ENCODE data around the gene COMT. TPM values are rescaled to one million over a fixed set of nuclear protein-coding genes. Genes with fewer than 3 reads are reported as not detected.

Gene COMT
- total RNA-seq, 6 donors from 2014 or later = 136 to 475 (median 272) TPM

DNA sequence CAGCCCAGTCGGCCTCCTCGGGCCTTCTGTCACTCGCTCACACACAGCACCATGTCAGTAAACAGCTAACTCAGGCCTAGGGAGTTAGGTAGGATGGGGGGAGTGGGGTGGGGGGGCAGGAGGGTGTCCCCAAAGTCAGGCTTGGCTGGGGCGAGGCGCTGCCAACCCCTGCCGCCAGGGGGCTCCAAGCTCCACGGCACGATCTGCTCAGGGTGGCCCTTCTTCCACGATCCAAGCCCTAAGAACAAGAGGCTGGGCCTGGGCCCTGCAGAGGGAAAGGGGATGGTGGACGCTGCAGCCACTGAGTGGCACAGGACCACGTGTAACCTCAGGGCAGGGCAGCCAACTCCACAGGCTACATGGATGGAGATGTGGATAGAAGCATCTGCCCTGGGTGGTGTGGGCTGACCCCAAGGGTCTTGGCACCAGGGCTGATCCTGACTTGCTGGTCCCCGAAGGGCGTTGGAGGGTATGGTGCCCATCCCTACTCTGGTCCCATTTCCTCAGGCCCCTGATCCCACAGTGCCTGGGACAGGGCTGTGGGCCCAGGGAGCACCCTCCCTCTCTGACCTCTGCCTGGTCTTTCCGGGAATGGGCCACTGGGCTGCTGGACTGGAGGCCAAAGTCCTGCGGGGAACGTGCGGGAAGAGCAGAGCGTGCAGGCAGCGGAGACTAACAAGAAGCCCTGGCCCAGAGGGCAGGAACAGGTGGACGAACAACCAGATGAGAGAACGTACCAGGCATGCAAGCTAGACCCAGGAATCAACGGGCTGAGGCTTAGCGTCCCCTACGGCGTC, 29.1 kb downstream of the COMT start:
- ATAC-seq (ENCODE audit: low FRiP score in 2 of 2) (peak; percentile 79 to 81), DNase-seq (peak; percentile 68 to 96)
- H3K27ac ChIP-seq = peak overlapping the region in 2 of 4 donors; percentile 30 to 52
- no peaks in the 10 kb centered on the region for H3K9me3 ChIP-seq
- H3K4me3 ChIP-seq = no peak overlapping the region
- H3K36me3 ChIP-seq = peaks cover 5 to 66% (median 30%) of the 10 kb centered on the region in 4 donors
- TF ChIP-seq, protein P1, sequence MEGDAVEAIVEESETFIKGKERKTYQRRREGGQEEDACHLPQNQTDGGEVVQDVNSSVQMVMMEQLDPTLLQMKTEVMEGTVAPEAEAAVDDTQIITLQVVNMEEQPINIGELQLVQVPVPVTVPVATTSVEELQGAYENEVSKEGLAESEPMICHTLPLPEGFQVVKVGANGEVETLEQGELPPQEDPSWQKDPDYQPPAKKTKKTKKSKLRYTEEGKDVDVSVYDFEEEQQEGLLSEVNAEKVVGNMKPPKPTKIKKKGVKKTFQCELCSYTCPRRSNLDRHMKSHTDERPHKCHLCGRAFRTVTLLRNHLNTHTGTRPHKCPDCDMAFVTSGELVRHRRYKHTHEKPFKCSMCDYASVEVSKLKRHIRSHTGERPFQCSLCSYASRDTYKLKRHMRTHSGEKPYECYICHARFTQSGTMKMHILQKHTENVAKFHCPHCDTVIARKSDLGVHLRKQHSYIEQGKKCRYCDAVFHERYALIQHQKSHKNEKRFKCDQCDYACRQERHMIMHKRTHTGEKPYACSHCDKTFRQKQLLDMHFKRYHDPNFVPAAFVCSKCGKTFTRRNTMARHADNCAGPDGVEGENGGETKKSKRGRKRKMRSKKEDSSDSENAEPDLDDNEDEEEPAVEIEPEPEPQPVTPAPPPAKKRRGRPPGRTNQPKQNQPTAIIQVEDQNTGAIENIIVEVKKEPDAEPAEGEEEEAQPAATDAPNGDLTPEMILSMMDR (IDR thresholded peaks at IDR 0.05) = peak; percentile 85 to 99 (median 90)
- TF ChIP-seq EP300 (IDR thresholded peaks at IDR 0.05) (no peak), POLR2AphosphoS5 (IDR thresholded peaks at IDR 0.05) (no peak), POLR2A (IDR thresholded peaks at IDR 0.05) (no peak)
- H3K27me3 ChIP-seq = no peaks in the 10 kb centered on the region
- H3K4me1 ChIP-seq = peaks cover 16 to 30% (median 24%) of the 10 kb centered on the region in 4 donors
- 60% methylated on average over 20 to 23 of the region's 25 CpGs for WGBS, 2 donors

DNA sequence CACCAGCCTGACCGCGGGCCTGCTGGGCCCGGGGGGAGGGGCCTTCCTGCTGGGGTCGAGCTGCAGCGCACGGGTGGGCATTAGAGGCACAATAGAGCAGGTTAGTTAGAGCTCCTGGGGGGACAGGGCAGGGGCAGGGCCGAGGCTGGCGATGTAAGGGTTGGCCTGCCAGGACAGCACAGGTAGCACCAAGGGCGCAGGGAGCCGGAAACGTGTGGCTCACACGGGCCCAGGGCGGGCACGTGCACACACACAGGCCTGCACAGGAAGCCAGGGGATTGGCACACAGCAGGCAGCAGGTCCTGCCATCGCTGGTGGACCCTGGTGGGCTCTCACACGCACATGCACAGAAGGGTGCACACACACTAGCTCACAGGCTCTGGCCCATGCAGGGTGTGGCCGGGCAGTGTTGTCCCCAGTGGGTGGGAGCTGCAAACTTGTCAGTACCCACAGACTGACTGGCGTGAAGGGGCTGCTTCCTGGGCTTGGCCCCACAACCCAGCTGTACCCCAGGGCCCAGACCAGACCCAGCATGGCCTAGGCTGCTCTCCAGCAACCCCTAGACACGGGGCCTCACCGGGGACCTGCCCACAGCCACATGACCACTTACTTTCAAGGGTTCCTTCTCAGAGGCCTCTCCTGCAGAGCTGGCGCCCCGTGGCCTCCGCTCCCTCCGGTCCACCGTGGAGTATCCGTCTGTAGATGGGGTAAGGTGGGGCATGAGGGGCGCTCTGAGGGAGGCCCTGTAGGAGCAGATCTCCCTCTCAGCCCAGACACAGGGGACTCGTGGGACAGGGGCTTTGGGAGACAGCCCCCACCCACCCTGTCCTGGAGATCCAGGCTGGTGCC, 29.9 kb downstream of the COMT start:
- peak in 1 of 2 donors; percentile 61 for ATAC-seq (ENCODE audit: low FRiP score in 2 of 2)
- no peaks in the 10 kb centered on the region for H3K9me3 ChIP-seq
- peak; percentile 75 to 80 for DNase-seq
- peak overlapping the region in 3 of 4 donors; percentile 2 to 33 (median 3) for H3K27ac ChIP-seq
- no peaks in the 10 kb centered on the region for H3K27me3 ChIP-seq
- WGBS, 2 donors = 44 to 57% methylated on average over 19 to 27 of the region's 28 CpGs
- H3K4me3 ChIP-seq = no peak overlapping the region
- peaks cover 5 to 65% (median 28%) of the 10 kb centered on the region in 4 donors for H3K36me3 ChIP-seq
- H3K4me1 ChIP-seq = peaks cover 16 to 30% (median 24%) of the 10 kb centered on the region in 4 donors
- peak in 1 of 4 donors; percentile 8 for TF ChIP-seq POLR2A (IDR thresholded peaks at IDR 0.05)
- TF ChIP-seq, protein P1 (IDR thresholded peaks at IDR 0.05) = no peak
- no peak for TF ChIP-seq EP300 (IDR thresholded peaks at IDR 0.05)
- no peak for TF ChIP-seq POLR2AphosphoS5 (IDR thresholded peaks at IDR 0.05)

DNA sequence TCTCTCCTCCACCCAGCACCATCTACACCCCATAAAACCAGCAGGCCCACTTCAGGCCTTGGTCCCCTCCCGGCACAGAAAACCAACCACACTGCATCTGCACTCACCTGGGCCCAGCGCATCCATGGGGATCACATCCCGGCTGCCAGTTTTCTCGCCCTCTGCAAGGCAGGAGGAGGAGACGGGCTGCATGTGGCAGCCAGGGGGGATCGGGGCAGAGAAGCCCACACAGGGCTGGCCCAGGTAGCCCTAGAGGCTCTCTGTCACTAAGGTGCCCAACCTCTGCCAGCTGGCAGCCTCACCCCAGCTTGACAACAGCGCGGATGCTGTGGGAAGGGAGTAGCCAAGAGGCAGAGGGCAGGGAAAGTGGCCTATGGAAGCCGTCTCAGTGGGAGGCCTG, 30.7 kb downstream of the COMT start:
- peak in 1 of 2 donors; percentile 36 for DNase-seq
- TF ChIP-seq POLR2AphosphoS5 (IDR thresholded peaks at IDR 0.05) = no peak
- TF ChIP-seq, protein P1 (IDR thresholded peaks at IDR 0.05) = no peak
- TF ChIP-seq POLR2A (IDR thresholded peaks at IDR 0.05) = no peak
- no peak for TF ChIP-seq EP300 (IDR thresholded peaks at IDR 0.05)
- no peak for ATAC-seq (ENCODE audit: low FRiP score in 2 of 2)
- Histone ChIP-seq H3K27me3 (no peaks in the 10 kb centered on the region), H3K9me3 (no peaks in the 10 kb centered on the region), H3K27ac (peak overlapping the region in 2 of 4 donors; percentile 3 to 33), H3K4me3 (no peak overlapping the region), H3K4me1 (peaks cover 16 to 30% (median 24%) of the 10 kb centered on the region in 4 donors), H3K36me3 (peaks cover 5 to 58% (median 25%) of the 10 kb centered on the region in 4 donors)
- WGBS, 2 donors = 71 to 87% methylated on average over 9 of the region's 9 CpGs

DNA sequence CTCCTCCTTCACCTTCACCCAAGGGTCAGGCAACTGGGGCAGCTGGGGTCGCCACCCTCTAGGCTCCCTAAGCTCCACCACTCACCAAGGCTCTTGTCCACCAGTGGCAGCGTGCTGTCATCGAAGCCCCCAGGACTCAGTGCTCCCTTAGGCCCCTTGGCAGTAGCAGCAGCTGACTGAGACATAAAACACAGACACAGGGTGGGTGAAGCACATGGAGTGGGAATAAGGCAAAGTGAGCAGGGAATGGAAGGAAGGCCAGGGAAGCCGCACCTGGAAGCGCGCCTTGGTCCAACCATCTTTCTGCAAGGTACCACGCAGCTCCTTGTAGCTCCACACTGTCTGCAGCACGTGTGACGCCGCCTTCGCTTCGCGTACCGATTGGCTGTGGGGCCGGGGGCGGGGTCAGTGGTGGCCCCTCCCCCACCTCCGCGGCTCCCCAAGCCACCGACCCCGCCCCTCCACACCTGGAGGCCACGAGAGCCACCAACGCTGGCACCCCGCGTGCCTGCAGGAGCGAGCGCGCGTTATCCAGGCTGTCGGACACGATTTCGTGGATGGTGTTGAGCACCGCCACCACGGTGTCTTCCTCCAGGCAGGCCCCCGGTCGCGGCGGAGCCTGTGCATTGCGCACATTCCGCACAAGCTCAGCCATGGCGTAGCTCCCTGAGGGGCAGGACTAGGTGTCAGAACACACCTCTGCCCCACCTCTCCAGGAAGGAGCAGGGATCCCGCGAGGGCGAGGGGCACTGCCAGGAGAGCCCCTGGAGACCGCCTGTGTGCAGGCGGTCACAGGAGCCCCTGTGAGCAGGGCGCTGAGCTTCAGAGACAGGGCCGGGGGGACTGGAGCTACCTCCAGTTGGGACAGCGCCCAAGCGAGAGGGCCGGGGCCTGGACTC, 31.3 kb downstream of the COMT start:
- ATAC-seq (ENCODE audit: low FRiP score in 2 of 2) (no peak), DNase-seq (peak in 1 of 2 donors; percentile 84)
- Histone ChIP-seq H3K9me3 (no peaks in the 10 kb centered on the region), H3K4me3 (no peak overlapping the region), H3K36me3 (peaks cover 5 to 51% (median 23%) of the 10 kb centered on the region in 4 donors), H3K27ac (no peak overlapping the region), H3K4me1 (peaks cover 16 to 30% (median 24%) of the 10 kb centered on the region in 4 donors), H3K27me3 (no peaks in the 10 kb centered on the region)
- WGBS, 2 donors = 93% methylated on average over 12 to 48 of the region's 50 CpGs
- TF ChIP-seq, protein P1 (IDR thresholded peaks at IDR 0.05) = no peak
- TF ChIP-seq EP300 (IDR thresholded peaks at IDR 0.05) = no peak
- TF ChIP-seq POLR2A (IDR thresholded peaks at IDR 0.05) = no peak
- no peak for TF ChIP-seq POLR2AphosphoS5 (IDR thresholded peaks at IDR 0.05)

Data from upper lobe of left lung (tissue), 6 donors.